ENCODE results near the gene SPIRE2. TPM values are rescaled to one million over a fixed set of nuclear protein-coding genes. Genes with fewer than 3 reads are reported as not detected.

The SPIRE2 gene
- total and polyA plus RNA-seq, 2 of the 13 experiments (the other 11 are each of a cell fraction or from before 2014, with no cell fraction given), result 13.3 to 37.5 TPM

DNA sequence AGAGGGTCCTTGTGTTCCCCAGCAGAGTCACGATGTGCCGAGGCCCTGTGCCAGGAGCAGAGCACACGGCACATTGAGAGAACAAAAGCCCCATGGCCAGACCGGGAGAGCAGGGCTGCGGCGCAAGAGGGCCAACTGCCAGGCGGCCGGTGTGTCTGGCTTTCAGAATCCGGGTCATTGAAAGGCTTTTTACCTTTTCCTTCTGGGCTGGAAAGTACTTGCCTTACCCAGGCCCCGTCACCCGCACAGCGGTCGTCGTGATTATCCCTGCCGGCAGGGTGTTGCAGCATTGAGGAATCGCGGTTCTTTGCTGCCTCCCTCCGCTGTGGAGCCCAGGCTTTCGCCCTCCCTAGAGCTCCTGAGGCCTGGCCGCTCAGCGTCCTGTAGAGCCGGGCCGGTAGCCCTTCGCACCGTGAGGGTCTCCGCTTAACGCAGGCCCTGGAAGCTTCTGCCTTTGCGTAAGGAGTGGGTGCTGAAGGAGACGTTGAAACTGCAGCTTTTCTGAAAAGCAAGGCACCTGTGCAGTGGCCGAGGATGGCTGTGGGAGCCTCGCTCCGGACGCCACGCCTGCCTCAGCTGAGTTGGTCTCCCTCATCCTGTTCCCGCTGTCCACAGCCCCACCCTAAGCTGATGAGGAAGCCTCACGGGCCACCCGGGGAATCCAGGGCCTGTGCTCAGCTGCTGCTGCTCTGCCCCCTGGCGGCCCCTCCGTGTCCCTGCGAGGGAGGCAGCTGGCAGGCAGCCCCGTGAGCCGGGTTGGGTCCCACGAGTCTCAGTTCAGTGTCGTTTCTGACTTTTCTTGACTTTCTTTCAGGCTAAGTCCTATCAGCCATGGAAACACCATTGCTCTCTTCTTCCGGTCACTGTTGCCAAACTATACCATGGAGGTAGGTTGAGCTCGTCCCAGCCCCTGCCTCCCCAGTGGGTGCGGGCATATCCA, 81.8 kb downstream of the SPIRE2 start (continued):
- TF ChIP-seq, protein P1, sequence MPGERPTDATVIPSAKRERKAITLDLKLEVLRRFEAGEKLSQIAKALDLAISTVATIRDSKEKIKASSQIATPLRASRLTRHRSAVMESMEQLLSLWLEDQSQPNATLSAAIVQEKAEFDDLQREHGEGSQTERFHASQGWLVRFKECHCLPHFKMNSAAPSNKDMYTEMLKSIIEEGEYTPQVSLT (CRISPR knock-in tag; IDR thresholded peaks at IDR 0.05; ENCODE audit: borderline replicate concordance, low read depth), result no peak
- TF ChIP-seq PCBP2 (optimal IDR thresholded peaks at IDR 0.05; ENCODE audit: low read depth, low read length, poor library complexity, severe bottlenecking) (no peak), HNF4A (CRISPR knock-in tag; IDR thresholded peaks at IDR 0.05) (no peak), ZNF33B (CRISPR knock-in tag; IDR thresholded peaks at IDR 0.05) (no peak), MXI1 (IDR thresholded peaks at IDR 0.05; ENCODE audit: borderline replicate concordance, low read depth, low read length) (peak; percentile 46; the same call in 1 of the 3 replicates), NFE2L1 (CRISPR knock-in tag; IDR thresholded peaks at IDR 0.05; ENCODE audit: borderline replicate concordance) (no peak), ZSCAN9 (CRISPR knock-in tag; IDR thresholded peaks at IDR 0.05; ENCODE audit: borderline replicate concordance) (no peak), ZNF549 (CRISPR knock-in tag; IDR thresholded peaks at IDR 0.05) (no peak), CENPT (CRISPR knock-in tag; IDR thresholded peaks at IDR 0.05; ENCODE audit: low read depth) (0 out of 2 replicates have a peak, but pooled peaks have one; percentile 24), FOSL1 (CRISPR knock-in tag; IDR thresholded peaks at IDR 0.05; ENCODE audit: borderline replicate concordance) (no peak), NCOA5 (CRISPR knock-in tag; IDR thresholded peaks at IDR 0.05) (no peak), TEAD3 (CRISPR knock-in tag; optimal IDR thresholded peaks at IDR 0.05; ENCODE audit: borderline replicate concordance) (peak; percentile 60)
- TF ChIP-seq, protein P2, sequence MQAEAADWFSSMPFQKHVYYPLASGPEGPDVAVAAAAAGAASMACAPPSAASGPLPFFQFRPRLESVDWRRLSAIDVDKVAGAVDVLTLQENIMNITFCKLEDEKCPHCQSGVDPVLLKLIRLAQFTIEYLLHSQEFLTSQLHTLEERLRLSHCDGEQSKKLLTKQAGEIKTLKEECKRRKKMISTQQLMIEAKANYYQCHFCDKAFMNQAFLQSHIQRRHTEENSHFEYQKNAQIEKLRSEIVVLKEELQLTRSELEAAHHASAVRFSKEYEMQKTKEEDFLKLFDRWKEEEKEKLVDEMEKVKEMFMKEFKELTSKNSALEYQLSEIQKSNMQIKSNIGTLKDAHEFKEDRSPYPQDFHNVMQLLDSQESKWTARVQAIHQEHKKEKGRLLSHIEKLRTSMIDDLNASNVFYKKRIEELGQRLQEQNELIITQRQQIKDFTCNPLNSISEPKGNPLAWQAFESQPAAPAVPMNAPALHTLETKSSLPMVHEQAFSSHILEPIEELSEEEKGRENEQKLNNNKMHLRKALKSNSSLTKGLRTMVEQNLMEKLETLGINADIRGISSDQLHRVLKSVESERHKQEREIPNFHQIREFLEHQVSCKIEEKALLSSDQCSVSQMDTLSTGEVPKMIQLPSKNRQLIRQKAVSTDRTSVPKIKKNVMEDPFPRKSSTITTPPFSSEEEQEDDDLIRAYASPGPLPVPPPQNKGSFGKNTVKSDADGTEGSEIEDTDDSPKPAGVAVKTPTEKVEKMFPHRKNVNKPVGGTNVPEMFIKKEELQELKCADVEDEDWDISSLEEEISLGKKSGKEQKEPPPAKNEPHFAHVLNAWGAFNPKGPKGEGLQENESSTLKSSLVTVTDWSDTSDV (CRISPR knock-in tag; IDR thresholded peaks at IDR 0.05), result no peak
- TF ChIP-seq, protein P3, sequence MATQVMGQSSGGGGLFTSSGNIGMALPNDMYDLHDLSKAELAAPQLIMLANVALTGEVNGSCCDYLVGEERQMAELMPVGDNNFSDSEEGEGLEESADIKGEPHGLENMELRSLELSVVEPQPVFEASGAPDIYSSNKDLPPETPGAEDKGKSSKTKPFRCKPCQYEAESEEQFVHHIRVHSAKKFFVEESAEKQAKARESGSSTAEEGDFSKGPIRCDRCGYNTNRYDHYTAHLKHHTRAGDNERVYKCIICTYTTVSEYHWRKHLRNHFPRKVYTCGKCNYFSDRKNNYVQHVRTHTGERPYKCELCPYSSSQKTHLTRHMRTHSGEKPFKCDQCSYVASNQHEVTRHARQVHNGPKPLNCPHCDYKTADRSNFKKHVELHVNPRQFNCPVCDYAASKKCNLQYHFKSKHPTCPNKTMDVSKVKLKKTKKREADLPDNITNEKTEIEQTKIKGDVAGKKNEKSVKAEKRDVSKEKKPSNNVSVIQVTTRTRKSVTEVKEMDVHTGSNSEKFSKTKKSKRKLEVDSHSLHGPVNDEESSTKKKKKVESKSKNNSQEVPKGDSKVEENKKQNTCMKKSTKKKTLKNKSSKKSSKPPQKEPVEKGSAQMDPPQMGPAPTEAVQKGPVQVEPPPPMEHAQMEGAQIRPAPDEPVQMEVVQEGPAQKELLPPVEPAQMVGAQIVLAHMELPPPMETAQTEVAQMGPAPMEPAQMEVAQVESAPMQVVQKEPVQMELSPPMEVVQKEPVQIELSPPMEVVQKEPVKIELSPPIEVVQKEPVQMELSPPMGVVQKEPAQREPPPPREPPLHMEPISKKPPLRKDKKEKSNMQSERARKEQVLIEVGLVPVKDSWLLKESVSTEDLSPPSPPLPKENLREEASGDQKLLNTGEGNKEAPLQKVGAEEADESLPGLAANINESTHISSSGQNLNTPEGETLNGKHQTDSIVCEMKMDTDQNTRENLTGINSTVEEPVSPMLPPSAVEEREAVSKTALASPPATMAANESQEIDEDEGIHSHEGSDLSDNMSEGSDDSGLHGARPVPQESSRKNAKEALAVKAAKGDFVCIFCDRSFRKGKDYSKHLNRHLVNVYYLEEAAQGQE (IDR thresholded peaks at IDR 0.05; ENCODE audit: borderline replicate concordance in 1 of 2, low read depth in 1 of 2, low read length in 2 of 2), result no peak
- TF ChIP-seq, protein P4, sequence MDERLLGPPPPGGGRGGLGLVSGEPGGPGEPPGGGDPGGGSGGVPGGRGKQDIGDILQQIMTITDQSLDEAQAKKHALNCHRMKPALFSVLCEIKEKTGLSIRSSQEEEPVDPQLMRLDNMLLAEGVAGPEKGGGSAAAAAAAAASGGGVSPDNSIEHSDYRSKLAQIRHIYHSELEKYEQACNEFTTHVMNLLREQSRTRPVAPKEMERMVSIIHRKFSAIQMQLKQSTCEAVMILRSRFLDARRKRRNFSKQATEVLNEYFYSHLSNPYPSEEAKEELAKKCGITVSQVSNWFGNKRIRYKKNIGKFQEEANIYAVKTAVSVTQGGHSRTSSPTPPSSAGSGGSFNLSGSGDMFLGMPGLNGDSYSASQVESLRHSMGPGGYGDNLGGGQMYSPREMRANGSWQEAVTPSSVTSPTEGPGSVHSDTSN (CRISPR knock-in tag; IDR thresholded peaks at IDR 0.05), result no peak
- TF ChIP-seq, protein P5, sequence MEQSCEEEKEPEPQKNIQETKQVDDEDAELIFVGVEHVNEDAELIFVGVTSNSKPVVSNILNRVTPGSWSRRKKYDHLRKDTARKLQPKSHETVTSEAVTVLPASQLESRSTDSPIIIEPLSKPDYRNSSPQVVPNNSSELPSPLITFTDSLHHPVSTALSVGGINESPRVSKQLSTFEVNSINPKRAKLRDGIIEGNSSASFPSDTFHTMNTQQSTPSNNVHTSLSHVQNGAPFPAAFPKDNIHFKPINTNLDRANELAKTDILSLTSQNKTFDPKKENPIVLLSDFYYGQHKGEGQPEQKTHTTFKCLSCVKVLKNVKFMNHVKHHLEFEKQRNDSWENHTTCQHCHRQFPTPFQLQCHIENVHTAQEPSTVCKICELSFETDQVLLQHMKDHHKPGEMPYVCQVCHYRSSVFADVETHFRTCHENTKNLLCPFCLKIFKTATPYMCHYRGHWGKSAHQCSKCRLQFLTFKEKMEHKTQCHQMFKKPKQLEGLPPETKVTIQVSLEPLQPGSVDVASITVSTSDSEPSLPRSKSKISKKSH (CRISPR knock-in tag; IDR thresholded peaks at IDR 0.05; ENCODE audit: borderline replicate concordance), result no peak
- TF ChIP-seq, protein P6, sequence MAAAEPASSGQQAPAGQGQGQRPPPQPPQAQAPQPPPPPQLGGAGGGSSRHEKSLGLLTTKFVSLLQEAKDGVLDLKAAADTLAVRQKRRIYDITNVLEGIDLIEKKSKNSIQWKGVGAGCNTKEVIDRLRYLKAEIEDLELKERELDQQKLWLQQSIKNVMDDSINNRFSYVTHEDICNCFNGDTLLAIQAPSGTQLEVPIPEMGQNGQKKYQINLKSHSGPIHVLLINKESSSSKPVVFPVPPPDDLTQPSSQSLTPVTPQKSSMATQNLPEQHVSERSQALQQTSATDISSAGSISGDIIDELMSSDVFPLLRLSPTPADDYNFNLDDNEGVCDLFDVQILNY (CRISPR knock-in tag; conservative IDR thresholded peaks at IDR 0.05), result no peak

All from HepG2 (cell line).